ENCODE data around the gene RAP1GDS1. TPM values are rescaled to one million over a fixed set of nuclear protein-coding genes. Genes with fewer than 3 reads are reported as not detected.

Gene RAP1GDS1
- total and polyA plus RNA-seq, 8 donors, result 8.7 to 49.9 (median 13.9) TPM

GRCh38 chr4:98289375-98289774 lies 28.2 kb downstream of the RAP1GDS1 start:
- H3K27ac ChIP-seq, result no peak overlapping the region
- intact Hi-C loops (cut with DNase I; ENCODE audit: low total_unique reads), result no loop called here
- TF ChIP-seq EP300 (IDR thresholded peaks at IDR 0.05) (no peak), POLR2AphosphoS5 (IDR thresholded peaks at IDR 0.05) (no peak), CTCF (IDR thresholded peaks at IDR 0.05) (no peak), POLR2A (IDR thresholded peaks at IDR 0.05) (no peak)
- H3K9me3 ChIP-seq, result no peaks in the 10 kb centered on the region
- H3K4me3 ChIP-seq, result no peak overlapping the region
- peaks cover 0 to 1% (median 0%) of the 10 kb centered on the region in 4 donors for H3K36me3 ChIP-seq
- DNase-seq, result no peak
- peaks cover 0 to 17% (median 9%) of the 10 kb centered on the region in 4 donors for H3K4me1 ChIP-seq
- H3K27me3 ChIP-seq, result no peaks in the 10 kb centered on the region
- WGBS, 5 donors, result 79 to 85% (median 82%) methylated on average over 1 of the region's 1 CpG

- TF ChIP-seq POLR2A (IDR thresholded peaks at IDR 0.05) (no peak), CTCF (IDR thresholded peaks at IDR 0.05) (no peak), POLR2AphosphoS5 (IDR thresholded peaks at IDR 0.05) (no peak), EP300 (IDR thresholded peaks at IDR 0.05) (no peak)
- no peak overlapping the region for H3K4me3 ChIP-seq
- H3K27me3 ChIP-seq, result no peaks in the 10 kb centered on the region
- no peaks in the 10 kb centered on the region for H3K9me3 ChIP-seq
- peaks cover 0 to 17% (median 9%) of the 10 kb centered on the region in 4 donors for H3K4me1 ChIP-seq
- H3K36me3 ChIP-seq, result peaks cover 0 to 11% (median 2%) of the 10 kb centered on the region in 4 donors
- 79 to 88% (median 84%) methylated on average over 2 of the region's 2 CpGs for WGBS, 5 donors
- no peak for DNase-seq
- intact Hi-C loops (cut with DNase I; ENCODE audit: low total_unique reads), result no loop called here
- H3K27ac ChIP-seq, result no peak overlapping the region
Observed at GRCh38 chr4:98290511-98290910, 29.3 kb downstream of the RAP1GDS1 start.

GRCh38 chr4:98293104-98293887 lies 32.1 kb downstream of the RAP1GDS1 start:
- Histone ChIP-seq H3K27me3 (no peaks in the 10 kb centered on the region), H3K27ac (no peak overlapping the region), H3K4me3 (no peak overlapping the region), H3K36me3 (peaks cover 0 to 11% (median 2%) of the 10 kb centered on the region in 4 donors), H3K9me3 (no peaks in the 10 kb centered on the region), H3K4me1 (peaks cover 0 to 17% (median 9%) of the 10 kb centered on the region in 4 donors)
- DNase-seq, result no peak
- TF ChIP-seq CTCF (IDR thresholded peaks at IDR 0.05), result no peak
- TF ChIP-seq POLR2AphosphoS5 (IDR thresholded peaks at IDR 0.05), result no peak
- TF ChIP-seq POLR2A (IDR thresholded peaks at IDR 0.05), result no peak
- no peak for TF ChIP-seq EP300 (IDR thresholded peaks at IDR 0.05)
- 81 to 89% (median 86%) methylated on average over 4 of the region's 4 CpGs for WGBS, 5 donors
- intact Hi-C loops (cut with DNase I; ENCODE audit: low total_unique reads), result no loop called here

- intact Hi-C loops (cut with DNase I; ENCODE audit: low total_unique reads), result no loop called here
- peaks cover 0 to 11% (median 2%) of the 10 kb centered on the region in 4 donors for H3K36me3 ChIP-seq
- no peak overlapping the region for H3K27ac ChIP-seq
- no peak for TF ChIP-seq POLR2A (IDR thresholded peaks at IDR 0.05)
- TF ChIP-seq CTCF (IDR thresholded peaks at IDR 0.05), result no peak
- TF ChIP-seq EP300 (IDR thresholded peaks at IDR 0.05), result no peak
- no peak for TF ChIP-seq POLR2AphosphoS5 (IDR thresholded peaks at IDR 0.05)
- no peak overlapping the region for H3K4me3 ChIP-seq
- peaks cover 0 to 13% (median 2%) of the 10 kb centered on the region in 4 donors for H3K9me3 ChIP-seq
- DNase-seq, result no peak
- peaks cover 0 to 6% (median 0%) of the 10 kb centered on the region in 4 donors for H3K4me1 ChIP-seq
- WGBS, 5 donors, result 76 to 84% (median 81%) methylated on average over 2 of the region's 2 CpGs
- H3K27me3 ChIP-seq, result no peaks in the 10 kb centered on the region
Observed at GRCh38 chr4:98298022-98298421, 36.8 kb downstream of the RAP1GDS1 start.

Data from stomach (tissue), 9 donors.